ENCODE results near the gene HPS3. TPM values are rescaled to one million over a fixed set of nuclear protein-coding genes. Genes with fewer than 3 reads are reported as not detected.
"Not testable (repeated sequence)": the region's sequence is repeated elsewhere in the genome, so short reads cannot be mapped to it uniquely, and the experiment has no call there.

Gene HPS3
- total RNA-seq, 1 donor from 2014 or later, result 22.4 TPM

GRCh38 chr3:149180057-149180573, 50.7 kb downstream of the HPS3 start:
- peak; percentile 92 for DNase-seq (ENCODE audit: extremely low read depth, low read depth, low spot score)

GRCh38 chr3:149181182-149181581, 51.7 kb downstream of the HPS3 start:
- no peak for DNase-seq (ENCODE audit: extremely low read depth, low read depth, low spot score)

GRCh38 chr3:149186219-149186618, 56.8 kb downstream of the HPS3 start:
- DNase-seq (ENCODE audit: extremely low read depth, low read depth, low spot score), result no peak

- DNase-seq (ENCODE audit: extremely low read depth, low read depth, low spot score), result no peak
Observed at GRCh38 chr3:149186721-149187120, 57.3 kb downstream of the HPS3 start.

- no peak for DNase-seq (ENCODE audit: extremely low read depth, low read depth, low spot score)
Observed at GRCh38 chr3:149188494-149188893, 59.1 kb downstream of the HPS3 start.

- no peak for DNase-seq (ENCODE audit: extremely low read depth, low read depth, low spot score)
Observed at GRCh38 chr3:149195221-149195620, 65.8 kb downstream of the HPS3 start.

GRCh38 chr3:149196805-149197592, 67.6 kb downstream of the HPS3 start:
- DNase-seq (ENCODE audit: extremely low read depth, low read depth, low spot score), result not testable (repeated sequence)

- no peak for DNase-seq (ENCODE audit: extremely low read depth, low read depth, low spot score)
Observed at GRCh38 chr3:149197669-149198068, 68.2 kb downstream of the HPS3 start.

- no peak for DNase-seq (ENCODE audit: extremely low read depth, low read depth, low spot score)
Observed at GRCh38 chr3:149198611-149199010, 69.2 kb downstream of the HPS3 start.

GRCh38 chr3:149199474-149199873, 70.0 kb downstream of the HPS3 start:
- DNase-seq (ENCODE audit: extremely low read depth, low read depth, low spot score), result peak; percentile 51

GRCh38 chr3:149203758-149204157, 74.3 kb downstream of the HPS3 start:
- no peak for DNase-seq (ENCODE audit: extremely low read depth, low read depth, low spot score)

GRCh38 chr3:149204390-149204991, 75.1 kb downstream of the HPS3 start:
- no peak for DNase-seq (ENCODE audit: extremely low read depth, low read depth, low spot score)

GRCh38 chr3:149207475-149207874, 78.0 kb downstream of the HPS3 start:
- DNase-seq (ENCODE audit: extremely low read depth, low read depth, low spot score), result no peak

- no peak for DNase-seq (ENCODE audit: extremely low read depth, low read depth, low spot score)
Observed at GRCh38 chr3:149209431-149209830, 80.0 kb downstream of the HPS3 start.

- DNase-seq (ENCODE audit: extremely low read depth, low read depth, low spot score), result no peak
Observed at GRCh38 chr3:149212386-149212785, 82.9 kb downstream of the HPS3 start.

- DNase-seq (ENCODE audit: extremely low read depth, low read depth, low spot score), result no peak
Observed at GRCh38 chr3:149214702-149215101, 85.3 kb downstream of the HPS3 start.

GRCh38 chr3:149215515-149215914, 86.1 kb downstream of the HPS3 start:
- DNase-seq (ENCODE audit: extremely low read depth, low read depth, low spot score), result no peak

GRCh38 chr3:149216193-149216869, 86.9 kb downstream of the HPS3 start:
- no peak for DNase-seq (ENCODE audit: extremely low read depth, low read depth, low spot score)

GRCh38 chr3:149217347-149217746, 87.9 kb downstream of the HPS3 start:
- DNase-seq (ENCODE audit: extremely low read depth, low read depth, low spot score), result no peak

- DNase-seq (ENCODE audit: extremely low read depth, low read depth, low spot score), result not testable (repeated sequence)
Observed at GRCh38 chr3:149219380-149220121, 90.1 kb downstream of the HPS3 start.

All from glomerular endothelial cell (primary cell).